GM12878 (cell line): ENCODE data around the gene PAM. TPM values are rescaled to one million over a fixed set of nuclear protein-coding genes. Genes with fewer than 3 reads are reported as not detected.

Source experiments
- ATAC-seq: fragments of 200-7000 bp; cut with Tn5 transposase; 3 replicates; pipeline ENCODE4 v1.9.1; 2020; ENCODE audit warnings: mild to moderate bottlenecking, moderate library complexity
- BruUV-seq: library from RNA; stranded (reverse); fragments of 400-500 nt; replicated peaks from 2 replicates; lab custom pipeline; 2021; lab: Mats Ljungman, UMichigan
- CTCF ChIA-PET: fragments of 300-600 bp; sonication (Branson Sonifier 250); formaldehyde crosslinking; extraction: SDS; loops from one replicate; lab custom pipeline; 2021; ENCODE audit warnings: inconsistent platforms; lab: Yijun Ruan, JAX
- POLR2A ChIA-PET: fragments of 350-600 bp; formaldehyde crosslinking; extraction: SDS; loops from one replicate; lab custom pipeline; 2021; ENCODE audit warnings: inconsistent platforms; lab: Charles Lee
- RAD21 ChIA-PET: fragments of 300-600 bp; sonication (Branson Sonifier 250); formaldehyde crosslinking; loops from one replicate; lab custom pipeline; 2023; ENCODE audit warnings: antibody characterized with exemption; ENCODE audit not compliant: unreplicated experiment; lab: Charles Lee
- SMC1A ChIA-PET: fragments of 300-600 bp; sonication (Branson Sonifier 250); formaldehyde crosslinking; loops from one replicate; lab custom pipeline; 2023; ENCODE audit not compliant: unreplicated experiment, uncharacterized antibody; lab: Charles Lee
- DNase-seq: peaks from one replicate; pipeline ENCODE4 v3.0.0-alpha.2; 2011; ENCODE audit warnings: low read depth, low spot score
- FAIRE-seq: peaks from 3 replicates; lab custom pipeline; 2011; peaks lifted over from hg19 to GRCh38; lab: Jason Lieb, UNC
- H2AFZ ChIP-seq: 2 replicates; pipeline ENCODE4 v1.6.0; 2011; ENCODE audit warnings: low read depth, low read length, control low read depth; ENCODE audit not compliant: control insufficient read depth
- H3K27ac ChIP-seq: 2 replicates; pipeline ENCODE4 v1.5.1; 2011; ENCODE audit warnings: control low read depth; ENCODE audit not compliant: control insufficient read depth, insufficient read depth
- H3K27me3 ChIP-seq, 2 experiments: replicated peaks in 1 of 2; 2 replicates each; pipeline versions ENCODE4 v1.6.0 to v1.6.1; 2011; ENCODE audit warnings: low read length in 1 of 2; ENCODE audit not compliant: control insufficient read depth in 2 of 2, insufficient read depth in 2 of 2
- H3K36me3 ChIP-seq, 2 experiments: 2 replicates each; pipeline ENCODE4 v1.5.1; 2011; ENCODE audit warnings: low read length in 1 of 2; ENCODE audit not compliant: control insufficient read depth in 2 of 2, insufficient read depth in 2 of 2
- H3K4me1 ChIP-seq: 2 replicates; pipeline ENCODE4 v1.6.1; 2011; ENCODE audit warnings: mild to moderate bottlenecking, low read length, moderate library complexity, mixed read lengths; ENCODE audit not compliant: control insufficient read depth, insufficient read depth
- H3K4me2 ChIP-seq: 2 replicates; pipeline ENCODE4 v1.6.0; 2011; ENCODE audit warnings: control low read depth; ENCODE audit not compliant: control insufficient read depth, insufficient read depth
- H3K4me3 ChIP-seq: fragments of 200-600 bp; sonication (generic); 2 replicates; pipeline ENCODE4 v1.5.1; 2016
- H3K79me2 ChIP-seq: 2 replicates; pipeline ENCODE4 v1.6.0; 2011; ENCODE audit warnings: low read length; ENCODE audit not compliant: control insufficient read depth, insufficient read depth
- H3K9ac ChIP-seq: 2 replicates; pipeline ENCODE4 v1.8.0; 2011; ENCODE audit warnings: low read length, control low read depth, mixed read lengths; ENCODE audit not compliant: control insufficient read depth, insufficient read depth
- H3K9me3 ChIP-seq: replicated peaks from 3 replicates; pipeline ENCODE4 v1.5.1; 2011; ENCODE audit warnings: mild to moderate bottlenecking, low read length; ENCODE audit not compliant: control insufficient read depth, insufficient read depth
- H4K20me1 ChIP-seq: 2 replicates; pipeline ENCODE4 v1.6.0; 2011; ENCODE audit not compliant: control insufficient read depth, insufficient read depth
- EED ChIP-seq: sonication (generic); IDR thresholded peaks from 2 replicates; pipeline ENCODE4 v1.6.1; 2016; ENCODE audit warnings: antibody characterized with exemption, low read depth
- NFIC ChIP-seq: IDR thresholded peaks from 2 replicates; pipeline ENCODE4 v1.6.1; 2012; ENCODE audit warnings: low read depth, mild to moderate bottlenecking, inconsistent platforms, low read length, moderate library complexity
- NR2C1 ChIP-seq: fragments of 450-650 bp; IDR thresholded peaks from 2 replicates; pipeline ENCODE4 v1.6.1; 2017; ENCODE audit warnings: antibody characterized with exemption, mild to moderate bottlenecking, moderate library complexity
- NR2C2 ChIP-seq: IDR thresholded peaks from 2 replicates; pipeline ENCODE4 v1.6.1; 2011; ENCODE audit warnings: borderline replicate concordance, low read depth; ENCODE audit not compliant: control insufficient read depth, insufficient read length
- RUNX3 ChIP-seq: IDR thresholded peaks from 2 replicates; pipeline ENCODE4 v1.6.1; 2012; ENCODE audit warnings: low read length, inconsistent platforms
- SPI1 ChIP-seq: IDR thresholded peaks from 2 replicates; pipeline ENCODE4 v1.6.1; 2011; ENCODE audit warnings: low read depth, mild to moderate bottlenecking, low read length, moderate library complexity, borderline replicate concordance; ENCODE audit not compliant: insufficient read depth
- WGBS: methylation state at CpG from one replicate; pipeline ENCODE4 v1.1.6; 2016; ENCODE audit warnings: low lambda C conversion rate; ENCODE audit not compliant: insufficient replicate concordance, insufficient coverage; ENCODE audit errors: missing lambda C conversion rate; 5-methylcytosine and 5-hydroxymethylcytosine counted together
- in situ Hi-C: fragments of 300-500 bp; cut with MboI; formaldehyde crosslinking; loops from 9 replicates; pipeline ENCODE4 v1.14.3; 2018; ENCODE audit warnings: mixed read lengths
- intact Hi-C: fragments of 100-400 bp; cut with micrococcal nuclease; formaldehyde crosslinking; loops from one replicate; pipeline ENCODE4 v1.14.2; 2022; ENCODE audit not compliant: unreplicated experiment
- polyA plus RNA-seq, 11 experiments: library from polyadenylated mRNA; depleted of rRNA in 4 of 11; unstranded in 6 of 11; stranded (reverse) in 5 of 11; fragments of >200 nt; fragmentation: Nextera tagmentation in 4 of 11; fragmentation: Illumina TruSeq in 1 of 11; extraction: Ambion mirVana in 4 of 11; extraction: Trizol in 1 of 11; gene quantifications; 1 replicate in 1 of 11; 2 replicates in 10 of 11; pipeline versions ENCODE4 v1.2.1 to v1.2.3, GENCODE V29; 2011 to 2016; ENCODE audit warnings: inconsistent platforms in 2 of 11, missing spikeins in 2 of 11, low read depth in 1 of 11
- total RNA-seq, 4 experiments: library from RNA; depleted of rRNA in 3 of 4; stranded (reverse); fragments of >200 nt in 3 of 4; fragmentation: Illumina TruSeq in 1 of 4; extraction: Trizol in 1 of 4; gene quantifications; 2 replicates each; pipeline versions ENCODE4 v1.2.1 to v1.2.3, GENCODE V29; 2013 to 2021
- TF ChIP-seq, protein P1 (sequence below): fragments of 450-650 bp; formaldehyde crosslinking; IDR thresholded peaks from 2 replicates; pipeline ENCODE4 v1.4.0; 2020; ENCODE audit warnings: mild to moderate bottlenecking, moderate library complexity
- TF ChIP-seq, protein P2 (sequence below): fragments of 150-350 bp; IDR thresholded peaks from 2 replicates; pipeline ENCODE4 v1.6.1; 2014; ENCODE audit warnings: mild to moderate bottlenecking, low read depth, low read length

The PAM gene
- total and polyA plus RNA-seq, 10 of the 15 experiments (the other 5 are each of a cell fraction or from before 2014, with no cell fraction given): 5.5 to 72.5 (median 15.4) TPM

DNA sequence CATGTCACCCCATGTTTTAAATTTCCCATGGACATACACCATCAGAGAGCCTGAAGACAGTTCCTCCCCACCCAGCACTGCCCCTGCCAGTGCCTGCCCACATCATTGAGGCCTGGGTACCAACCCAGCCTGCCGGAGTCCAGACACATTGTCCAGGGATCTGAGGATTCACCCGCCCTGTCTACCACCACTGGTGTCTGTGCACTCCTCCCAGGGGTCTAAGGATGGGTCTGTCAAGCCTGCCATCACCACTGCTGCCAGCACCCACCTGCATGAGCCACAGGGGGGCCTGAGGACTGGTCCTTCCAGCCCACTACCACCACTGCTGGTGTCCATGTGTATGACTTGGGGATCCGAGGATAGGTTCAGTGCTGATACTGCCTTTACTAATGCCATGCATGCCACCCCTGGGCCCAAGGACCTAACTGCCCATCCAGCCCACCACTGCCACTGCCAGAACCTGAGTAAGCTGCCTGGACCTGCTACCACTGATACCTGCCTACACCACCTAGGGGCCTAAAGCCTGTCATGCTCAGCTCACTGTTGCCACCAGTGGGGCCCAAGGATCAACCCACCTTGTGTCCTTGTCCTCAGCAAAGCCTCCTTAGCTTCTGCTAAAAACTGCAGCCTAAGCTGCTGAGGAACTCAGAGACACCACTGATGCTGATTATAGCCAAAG lies 227.0 kb downstream of the PAM start:
- H4K20me1 ChIP-seq: no peaks in the 10 kb centered on the region
- no peak overlapping the region for H2AFZ ChIP-seq
- no peak overlapping the region for H3K9ac ChIP-seq
- ChIA-PET POLR2A (no interaction called here), SMC1A (interaction anchor here (0.7 to 3.0 kb wide), 2 partner anchors 9 to 14 kb away, joined by 4 to 8 read pairs; no protein-coding TSS in a partner anchor), RAD21 (no interaction called here), CTCF (interaction anchor here (0.6 to 1.1 kb wide), 3 partner anchors 12 to 201 kb away, joined by 3 to 4 read pairs (median 3); no protein-coding TSS in a partner anchor)
- no peak for DNase-seq
- H3K4me2 ChIP-seq: no peak overlapping the region
- H3K27me3 ChIP-seq: no peaks in the 10 kb centered on the region
- no peaks in the 10 kb centered on the region; the same call in 1 of the 3 replicates for H3K9me3 ChIP-seq
- no peak overlapping the region for H3K27ac ChIP-seq
- BruUV-seq: no TSS peak
- 96% methylated on average over 3 of the region's 3 CpGs for WGBS
- ATAC-seq: no peak
- in situ Hi-C loops (no loop called here), intact Hi-C loops (no loop called here)
- peaks cover 0 to 2% of the 10 kb centered on the region in 2 experiments; a peak in 2 of 4 replicates for H3K36me3 ChIP-seq
- H3K4me3 ChIP-seq: no peak overlapping the region
- no peaks in the 10 kb centered on the region for H3K79me2 ChIP-seq
- no peak for TF ChIP-seq NFIC
- TF ChIP-seq, protein P1, sequence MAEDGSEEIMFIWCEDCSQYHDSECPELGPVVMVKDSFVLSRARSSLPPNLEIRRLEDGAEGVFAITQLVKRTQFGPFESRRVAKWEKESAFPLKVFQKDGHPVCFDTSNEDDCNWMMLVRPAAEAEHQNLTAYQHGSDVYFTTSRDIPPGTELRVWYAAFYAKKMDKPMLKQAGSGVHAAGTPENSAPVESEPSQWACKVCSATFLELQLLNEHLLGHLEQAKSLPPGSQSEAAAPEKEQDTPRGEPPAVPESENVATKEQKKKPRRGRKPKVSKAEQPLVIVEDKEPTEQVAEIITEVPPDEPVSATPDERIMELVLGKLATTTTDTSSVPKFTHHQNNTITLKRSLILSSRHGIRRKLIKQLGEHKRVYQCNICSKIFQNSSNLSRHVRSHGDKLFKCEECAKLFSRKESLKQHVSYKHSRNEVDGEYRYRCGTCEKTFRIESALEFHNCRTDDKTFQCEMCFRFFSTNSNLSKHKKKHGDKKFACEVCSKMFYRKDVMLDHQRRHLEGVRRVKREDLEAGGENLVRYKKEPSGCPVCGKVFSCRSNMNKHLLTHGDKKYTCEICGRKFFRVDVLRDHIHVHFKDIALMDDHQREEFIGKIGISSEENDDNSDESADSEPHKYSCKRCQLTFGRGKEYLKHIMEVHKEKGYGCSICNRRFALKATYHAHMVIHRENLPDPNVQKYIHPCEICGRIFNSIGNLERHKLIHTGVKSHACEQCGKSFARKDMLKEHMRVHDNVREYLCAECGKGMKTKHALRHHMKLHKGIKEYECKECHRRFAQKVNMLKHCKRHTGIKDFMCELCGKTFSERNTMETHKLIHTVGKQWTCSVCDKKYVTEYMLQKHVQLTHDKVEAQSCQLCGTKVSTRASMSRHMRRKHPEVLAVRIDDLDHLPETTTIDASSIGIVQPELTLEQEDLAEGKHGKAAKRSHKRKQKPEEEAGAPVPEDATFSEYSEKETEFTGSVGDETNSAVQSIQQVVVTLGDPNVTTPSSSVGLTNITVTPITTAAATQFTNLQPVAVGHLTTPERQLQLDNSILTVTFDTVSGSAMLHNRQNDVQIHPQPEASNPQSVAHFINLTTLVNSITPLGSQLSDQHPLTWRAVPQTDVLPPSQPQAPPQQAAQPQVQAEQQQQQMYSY: no peak
- TF ChIP-seq, protein P2, sequence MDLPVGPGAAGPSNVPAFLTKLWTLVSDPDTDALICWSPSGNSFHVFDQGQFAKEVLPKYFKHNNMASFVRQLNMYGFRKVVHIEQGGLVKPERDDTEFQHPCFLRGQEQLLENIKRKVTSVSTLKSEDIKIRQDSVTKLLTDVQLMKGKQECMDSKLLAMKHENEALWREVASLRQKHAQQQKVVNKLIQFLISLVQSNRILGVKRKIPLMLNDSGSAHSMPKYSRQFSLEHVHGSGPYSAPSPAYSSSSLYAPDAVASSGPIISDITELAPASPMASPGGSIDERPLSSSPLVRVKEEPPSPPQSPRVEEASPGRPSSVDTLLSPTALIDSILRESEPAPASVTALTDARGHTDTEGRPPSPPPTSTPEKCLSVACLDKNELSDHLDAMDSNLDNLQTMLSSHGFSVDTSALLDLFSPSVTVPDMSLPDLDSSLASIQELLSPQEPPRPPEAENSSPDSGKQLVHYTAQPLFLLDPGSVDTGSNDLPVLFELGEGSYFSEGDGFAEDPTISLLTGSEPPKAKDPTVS: no peak
- no peak for TF ChIP-seq NR2C2
- TF ChIP-seq RUNX3: no peak
- TF ChIP-seq SPI1: no peak
- no peak for TF ChIP-seq NR2C1
- no peak for TF ChIP-seq EED
- TF ChIP-seq, all 136 proteins: peak for 0
- FAIRE-seq: no peak
- H3K4me1 ChIP-seq: no peaks in the 10 kb centered on the region
